IPS-NIHi11 (cell line): Measurements from ENCODE around the gene AIG1.
"Not testable (repeated sequence)": the region's sequence is repeated elsewhere in the genome, so short reads cannot be mapped to it uniquely, and the experiment has no call there.

Experiments used
- DNase-seq: peaks from one replicate; pipeline ENCODE4 v3.0.0; 2012; ENCODE audit warnings: mixed read lengths, low spot score

Gene AIG1

GRCh38 chr6:143270026-143270425 is 209.3 kb downstream of the AIG1 start:
- DNase-seq = no peak

GRCh38 chr6:143271024-143271423 is 210.3 kb downstream of the AIG1 start:
- no peak for DNase-seq

DNA sequence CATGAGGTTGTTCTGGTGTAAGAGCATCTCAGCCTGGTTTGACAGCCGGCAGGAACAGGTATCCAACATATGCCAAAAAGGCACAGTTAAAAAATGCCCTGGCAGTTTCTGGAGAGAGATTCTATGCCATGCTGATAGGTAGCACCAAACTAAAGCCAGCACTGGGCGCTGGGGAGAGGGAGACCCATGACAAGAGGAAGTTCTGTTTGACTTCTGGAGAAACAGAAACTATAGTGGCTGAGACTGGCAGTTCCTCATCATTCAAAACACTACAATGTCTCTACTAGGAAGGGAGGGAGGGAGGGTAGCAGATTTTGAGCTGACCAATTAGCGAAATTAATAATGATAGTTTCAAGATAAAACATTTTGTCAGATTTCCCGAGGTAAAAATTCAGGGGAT is 215.7 kb downstream of the AIG1 start:
- no peak for DNase-seq

DNA sequence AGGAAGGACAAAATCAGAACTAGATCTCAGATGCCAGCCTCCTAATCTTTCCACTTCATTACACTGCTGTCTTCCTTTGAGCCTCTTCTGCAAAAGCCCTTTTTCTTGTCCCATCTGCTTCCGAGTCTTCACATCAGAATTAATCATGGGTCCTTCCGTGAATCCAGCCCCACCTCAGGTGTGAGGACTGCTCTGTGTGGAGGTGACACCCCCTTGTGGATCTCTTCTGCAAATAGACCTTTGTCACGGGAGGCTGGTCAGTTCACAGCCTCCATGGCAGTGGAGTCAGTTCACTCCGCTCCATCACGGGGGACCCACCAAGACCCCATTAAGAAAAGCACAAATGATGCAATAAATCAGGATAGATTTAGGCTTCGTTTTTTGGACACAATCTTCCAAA is 218.7 kb downstream of the AIG1 start:
- peak; percentile 44 for DNase-seq

- DNase-seq = no peak
Measured at GRCh38 chr6:143283887-143284645, 223.4 kb downstream of the AIG1 start.

- no peak for DNase-seq
Measured at GRCh38 chr6:143286251-143286795, 225.6 kb downstream of the AIG1 start.

DNA sequence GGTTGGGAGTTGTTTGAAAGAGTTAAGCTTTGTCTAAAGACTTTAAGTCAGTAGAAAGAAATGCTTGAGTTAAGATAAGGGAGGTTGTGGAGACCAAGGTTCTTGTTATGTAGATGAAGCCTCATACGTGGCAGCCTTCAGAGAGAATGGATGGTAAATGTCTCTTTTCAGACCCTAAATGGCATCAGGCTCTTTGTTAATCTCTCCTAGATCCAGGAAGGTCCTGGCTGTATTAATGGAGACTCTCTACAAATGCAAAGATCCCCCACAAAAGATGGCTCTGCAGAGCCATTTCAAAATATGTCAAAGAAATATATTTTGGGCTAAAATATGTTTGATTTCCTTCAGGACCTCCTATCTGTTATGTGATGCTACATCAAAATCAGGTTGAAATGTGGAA is 228.2 kb downstream of the AIG1 start:
- peak; percentile 17 for DNase-seq

DNA sequence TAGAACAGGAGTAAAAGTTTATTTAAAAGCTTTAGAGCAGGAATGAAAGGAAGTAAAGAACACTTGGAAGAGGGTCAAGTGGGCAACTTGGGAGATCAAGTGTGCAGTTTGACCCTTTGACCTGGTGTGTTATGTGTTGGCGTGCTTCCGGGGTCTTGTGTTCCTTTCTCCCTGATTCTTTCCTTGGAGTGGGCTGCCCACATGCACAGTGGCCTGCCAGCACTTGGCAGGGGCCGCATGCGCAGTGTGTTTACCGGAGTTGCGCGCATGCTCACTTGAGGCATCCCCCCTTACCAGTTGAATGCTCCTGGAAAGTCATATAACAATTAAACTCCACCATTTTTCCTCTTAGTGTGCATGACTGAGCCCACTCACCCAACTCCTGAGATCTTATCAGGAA is 229.5 kb downstream of the AIG1 start:
- no peak for DNase-seq

- DNase-seq = no peak
Measured at GRCh38 chr6:143293523-143293922, 232.8 kb downstream of the AIG1 start.

DNA sequence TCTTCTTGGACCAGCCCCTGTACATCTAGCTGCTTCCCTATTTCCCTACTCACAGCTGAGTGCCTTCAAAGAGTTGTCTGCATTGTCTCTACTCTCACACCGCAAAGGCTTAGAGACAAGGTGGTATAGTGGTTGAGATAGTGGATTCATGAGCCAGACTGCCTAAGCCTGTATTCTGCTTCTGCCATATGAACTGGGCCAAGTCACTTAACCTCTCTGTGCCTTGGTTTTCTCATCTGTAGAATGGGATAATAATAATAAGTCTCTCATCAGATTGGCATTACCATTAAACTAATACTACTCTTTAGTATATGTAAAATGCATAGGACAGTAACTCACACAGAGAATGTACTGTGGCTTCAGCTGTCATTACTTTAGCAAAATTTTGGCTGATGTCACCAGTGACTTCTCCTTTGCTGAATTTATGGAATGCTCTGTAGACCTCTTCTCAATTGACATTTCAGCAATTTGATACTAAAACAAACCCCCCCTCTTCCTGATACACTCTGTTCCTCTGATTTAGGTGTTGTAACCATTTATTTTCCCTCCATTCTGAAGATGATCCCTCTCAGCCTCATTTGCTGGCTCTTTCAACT is 233.7 kb downstream of the AIG1 start:
- no peak for DNase-seq

GRCh38 chr6:143295932-143296331 is 235.2 kb downstream of the AIG1 start:
- no peak for DNase-seq

GRCh38 chr6:143298071-143298470 is 237.4 kb downstream of the AIG1 start:
- no peak for DNase-seq

DNA sequence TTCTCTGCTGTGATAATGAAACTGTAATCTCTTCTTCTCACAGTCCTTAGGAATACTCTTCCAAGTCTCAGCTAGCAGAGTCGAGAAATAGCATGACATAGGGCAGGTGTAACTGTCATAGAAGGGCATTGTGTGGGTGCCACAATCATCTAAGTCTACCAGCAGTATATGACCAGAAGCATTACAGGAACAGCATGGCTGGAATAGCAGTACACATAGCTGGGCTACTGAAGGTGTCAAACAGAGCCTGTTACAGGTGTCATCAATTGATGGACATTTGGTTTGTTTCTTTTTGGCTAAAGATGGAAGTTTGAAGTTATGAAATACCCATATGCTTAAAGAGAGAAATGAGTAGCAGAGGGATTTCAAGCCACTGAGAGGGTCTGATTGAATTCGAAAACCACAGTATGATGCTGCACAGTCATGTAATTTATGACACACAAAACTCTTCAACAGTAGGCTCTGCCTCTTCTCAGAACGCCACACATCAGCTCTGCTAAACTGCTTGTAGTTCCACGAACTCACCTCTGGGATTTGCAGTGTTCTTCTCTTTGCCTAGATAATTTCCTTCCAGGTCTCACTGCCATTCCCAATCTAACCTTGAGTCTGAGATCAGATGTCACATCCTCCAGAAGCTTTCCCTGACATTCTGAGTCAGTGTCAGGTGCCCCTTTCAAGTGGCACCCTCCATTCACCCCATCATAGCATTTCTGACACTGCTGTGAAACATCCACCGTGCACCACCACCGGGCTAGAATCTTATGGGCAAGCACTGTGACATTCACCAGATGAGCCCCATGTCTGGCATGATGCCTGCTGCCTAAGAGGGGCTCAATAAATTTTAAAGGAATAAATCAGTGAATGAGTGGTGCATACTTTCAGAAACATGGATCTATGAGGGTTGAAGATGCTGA is 238.8 kb downstream of the AIG1 start:
- DNase-seq = no peak

- DNase-seq = peak; percentile 26
Measured at GRCh38 chr6:143301188-143301587, 240.5 kb downstream of the AIG1 start.

GRCh38 chr6:143307760-143308159 is 247.1 kb downstream of the AIG1 start:
- not testable (repeated sequence) for DNase-seq

DNA sequence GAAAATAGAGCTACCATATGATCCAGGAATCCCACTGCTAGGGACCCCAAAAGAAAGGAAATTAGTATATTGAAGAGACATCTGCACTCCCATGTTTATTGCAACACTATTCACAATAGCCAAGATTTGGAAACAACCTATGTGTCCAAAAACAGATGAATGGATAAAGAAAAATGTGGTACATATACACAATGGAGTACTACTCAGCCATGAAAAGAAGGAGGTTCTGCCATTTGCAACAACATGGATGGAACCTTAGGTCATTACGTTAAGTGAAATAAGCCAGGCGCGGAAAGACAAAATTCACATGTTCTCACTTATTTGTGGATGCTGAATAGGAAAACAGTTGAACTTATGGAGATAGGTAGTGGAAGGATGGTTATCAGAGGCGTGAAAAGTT is 252.5 kb downstream of the AIG1 start:
- DNase-seq = no peak

DNA sequence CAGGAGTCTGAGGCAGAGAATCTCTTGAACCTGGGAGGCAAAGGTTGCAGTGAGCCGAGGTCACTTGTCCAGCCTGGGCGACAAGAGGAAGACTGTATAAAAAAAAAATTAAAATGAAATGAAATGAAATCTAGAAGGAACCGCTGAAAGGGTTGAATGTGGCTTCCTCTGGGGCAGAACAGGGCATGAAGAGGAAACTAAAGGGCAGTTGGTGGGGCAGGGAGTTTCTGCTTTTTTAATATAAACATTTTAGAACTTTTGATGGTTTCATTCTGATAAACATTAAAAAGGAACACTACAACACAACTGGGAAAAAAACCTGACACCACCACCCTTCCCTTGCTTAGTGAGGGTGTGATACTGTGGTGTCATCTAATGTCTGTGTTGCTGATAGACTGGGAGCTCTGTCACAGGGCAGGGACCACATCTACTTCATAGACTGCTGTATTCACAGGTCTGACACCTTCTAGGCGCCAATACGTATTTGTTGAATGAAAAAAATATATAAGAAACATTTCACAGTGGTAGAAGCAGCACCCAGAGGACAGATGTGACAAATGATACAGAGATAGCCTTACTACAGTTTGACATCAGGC is 260.9 kb downstream of the AIG1 start:
- no peak for DNase-seq

DNA sequence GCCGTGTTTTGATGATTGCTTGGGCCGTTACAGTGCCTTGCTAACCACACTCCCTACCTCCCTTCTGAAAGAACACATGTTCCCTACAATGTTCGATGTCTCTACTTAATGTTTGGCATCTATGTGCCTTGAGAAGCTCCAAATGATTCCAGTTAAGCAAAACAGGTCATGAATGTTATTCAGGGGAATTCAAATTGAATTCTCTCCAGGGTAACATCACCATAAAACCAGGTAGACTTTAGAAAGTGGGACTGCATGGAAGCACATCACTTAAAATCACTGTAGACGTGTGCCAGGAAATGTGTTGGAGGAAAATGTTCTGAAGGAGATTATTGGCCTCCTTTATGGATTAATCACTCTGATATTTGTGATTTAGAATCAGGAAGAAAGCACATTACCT is 261.7 kb downstream of the AIG1 start:
- DNase-seq = no peak

GRCh38 chr6:143323729-143324470 is 263.2 kb downstream of the AIG1 start:
- DNase-seq = no peak

DNA sequence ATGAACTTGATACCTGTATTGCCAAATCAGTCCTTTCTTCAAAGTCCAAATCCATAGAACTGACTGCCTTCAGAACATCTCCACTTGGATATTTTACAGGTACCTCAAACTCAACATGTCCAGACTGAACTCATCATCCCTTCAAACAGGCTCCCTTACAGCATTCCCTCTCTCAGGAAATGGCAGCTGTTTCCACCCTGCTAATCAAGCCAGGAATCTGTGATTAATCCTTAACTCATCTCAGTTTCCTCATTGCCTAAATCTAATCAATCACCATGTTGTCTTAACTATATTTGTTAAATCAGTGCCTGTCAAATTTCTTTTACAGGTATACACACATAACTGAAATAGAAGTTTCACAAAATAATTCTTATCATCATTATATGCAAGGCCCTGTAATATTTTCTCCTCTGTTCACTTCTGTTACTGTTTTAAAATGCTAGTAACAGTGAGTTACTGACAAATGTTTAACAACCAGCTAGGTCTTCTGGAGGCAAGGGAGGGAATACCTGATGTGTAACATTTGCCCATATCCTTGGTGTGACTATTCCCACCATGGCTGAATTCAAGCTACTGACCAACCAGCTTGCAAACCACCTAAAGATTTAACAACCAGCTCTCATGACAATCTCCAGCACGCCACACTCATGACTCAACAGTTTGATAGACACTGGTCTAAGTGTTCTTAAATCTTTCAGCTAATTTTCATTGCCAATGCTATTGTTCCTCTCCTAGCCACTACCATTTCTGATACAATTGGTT is 264.9 kb downstream of the AIG1 start:
- no peak for DNase-seq

- no peak for DNase-seq
Measured at GRCh38 chr6:143328876-143329275, 268.2 kb downstream of the AIG1 start.
